Measurements from ENCODE around the gene BCL3. TPM values are rescaled to one million over a fixed set of nuclear protein-coding genes. Genes with fewer than 3 reads are reported as not detected.

BCL3 gene
- total and polyA plus RNA-seq, 2 experiments from 2014 or later, result 1.4 to 4.1 TPM

GRCh38 chr19:44762038-44762437, 13.5 kb downstream of the BCL3 start (continued):
- TF ChIP-seq NANOG (IDR thresholded peaks at IDR 0.05; ENCODE audit: borderline replicate concordance) (no peak), CREB1 (CRISPR knock-in tag; IDR thresholded peaks at IDR 0.05; ENCODE audit: low read depth) (no peak), EZH2phosphoT487 (IDR thresholded peaks at IDR 0.05; ENCODE audit: unreplicated experiment) (no peak), CTCF (conservative IDR thresholded peaks at IDR 0.05; ENCODE audit: low read depth in 2 of 2) (no peak), POLR2AphosphoS5 (IDR thresholded peaks at IDR 0.05; ENCODE audit: low read depth) (no peak)

- no peak for TF ChIP-seq STAT1 (IDR thresholded peaks at IDR 0.05; ENCODE audit: unreplicated experiment)
- TF ChIP-seq EZH2phosphoT487 (IDR thresholded peaks at IDR 0.05; ENCODE audit: unreplicated experiment), result no peak
- no peak for TF ChIP-seq POLR2AphosphoS5 (IDR thresholded peaks at IDR 0.05; ENCODE audit: low read depth)
- no peak for TF ChIP-seq ZNF462 (CRISPR knock-in tag; IDR thresholded peaks at IDR 0.05)
- TF ChIP-seq CTCF (conservative IDR thresholded peaks at IDR 0.05; ENCODE audit: low read depth in 2 of 2), result no peak
- no peak for TF ChIP-seq ZNF114 (CRISPR knock-in tag; IDR thresholded peaks at IDR 0.05)
- no peak for TF ChIP-seq CREB1 (CRISPR knock-in tag; IDR thresholded peaks at IDR 0.05; ENCODE audit: low read depth)
- TF ChIP-seq EZH2 (IDR thresholded peaks at IDR 0.05; ENCODE audit: low read depth, unreplicated experiment), result no peak
- TF ChIP-seq NANOG (IDR thresholded peaks at IDR 0.05; ENCODE audit: borderline replicate concordance), result no peak
- TF ChIP-seq ETS1 (IDR thresholded peaks at IDR 0.05), result no peak
- TF ChIP-seq ZNF331 (CRISPR knock-in tag; IDR thresholded peaks at IDR 0.05; ENCODE audit: low read depth), result no peak
- H3K4me3 ChIP-seq, result no peak overlapping the region
- Mint-ChIP-seq H3K4me1 (no peaks in the 10 kb centered on the region; the same call in 2 of the 3 replicates), H3K27me3 (ENCODE audit: insufficient read depth, low read depth, poor library complexity) (peaks cover 17% of the 10 kb centered on the region), H3K36me3 (ENCODE audit: low read depth) (no peaks in the 10 kb centered on the region), H3K27ac (no peak overlapping the region), H3K4me3 (no peak overlapping the region), H3K9me3 (peaks cover 14% of the 10 kb centered on the region; the same call in 2 of the 3 replicates)
- no peak overlapping the region for H2AFZ ChIP-seq
- H3K36me3 ChIP-seq (ENCODE audit: insufficient read depth), result no peaks in the 10 kb centered on the region
- no peaks in the 10 kb centered on the region for H3K27me3 ChIP-seq (ENCODE audit: insufficient read depth)
- no peak for ATAC-seq
- no peak for DNase-seq (ENCODE audit: low spot score)
- H3F3A ChIP-seq (replicated peaks; ENCODE audit: low read depth), result 0 out of 2 replicates have a peak, but pooled peaks cover 4% of the 10 kb centered on the region
- no peak overlapping the region for H3K4me2 ChIP-seq
- H3K79me2 ChIP-seq (replicated peaks; ENCODE audit: insufficient read depth), result no peaks in the 10 kb centered on the region
- no peaks in the 10 kb centered on the region for H4K20me1 ChIP-seq (replicated peaks; ENCODE audit: insufficient read depth)
- H3K9me2 ChIP-seq (ENCODE audit: insufficient read depth), result no peaks in the 10 kb centered on the region
- no peaks in the 10 kb centered on the region for H3K4me1 ChIP-seq (ENCODE audit: insufficient read depth)
- H3K27ac ChIP-seq (ENCODE audit: low read depth), result no peak overlapping the region
Observed at GRCh38 chr19:44765033-44765948, 16.8 kb downstream of the BCL3 start.

All from GM23338 (cell line).